ENCODE data around the gene DES. TPM values are rescaled to one million over a fixed set of nuclear protein-coding genes. Genes with fewer than 3 reads are reported as not detected.
A peak's percentile ranks its signal among the peaks of the same experiment; 100 is the strongest.

DES gene
- total RNA-seq, 1 donor from 2014 or later = not detected

DNA sequence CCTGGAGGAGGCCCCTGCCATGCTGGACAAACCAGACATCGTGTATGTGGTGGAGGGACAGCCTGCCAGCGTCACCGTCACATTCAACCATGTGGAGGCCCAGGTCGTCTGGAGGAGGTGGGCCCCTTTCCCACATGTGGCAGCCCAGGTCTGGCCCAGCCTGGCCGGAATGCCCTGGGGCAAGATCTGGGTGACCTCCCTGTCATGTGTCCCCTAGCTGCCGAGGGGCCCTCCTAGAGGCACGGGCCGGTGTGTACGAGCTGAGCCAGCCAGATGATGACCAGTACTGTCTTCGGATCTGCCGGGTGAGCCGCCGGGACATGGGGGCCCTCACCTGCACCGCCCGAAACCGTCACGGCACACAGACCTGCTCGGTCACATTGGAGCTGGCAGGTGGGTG lies 55.3 kb downstream of the DES start:
- Histone ChIP-seq H3K27me3 (ENCODE audit: control insufficient read depth, insufficient read depth, low read length) (no peaks in the 10 kb centered on the region), H3K4me3 (ENCODE audit: low read depth, low read length) (no peak overlapping the region), H3K36me3 (ENCODE audit: control insufficient read depth, insufficient read depth, low read length) (peaks cover 4% of the 10 kb centered on the region)
- FAIRE-seq (no peak), DNase-seq (ENCODE audit: low read depth) (no peak)
- no peak for TF ChIP-seq CTCF (IDR thresholded peaks at IDR 0.05; ENCODE audit: insufficient read depth, low read length, severe bottlenecking)

- FAIRE-seq (no peak), DNase-seq (ENCODE audit: low read depth) (no peak)
- TF ChIP-seq CTCF (IDR thresholded peaks at IDR 0.05; ENCODE audit: insufficient read depth, low read length, severe bottlenecking) = no peak
- H3K36me3 ChIP-seq (ENCODE audit: control insufficient read depth, insufficient read depth, low read length) = peaks cover 4% of the 10 kb centered on the region
- no peak overlapping the region for H3K4me3 ChIP-seq (ENCODE audit: low read depth, low read length)
- H3K27me3 ChIP-seq (ENCODE audit: control insufficient read depth, insufficient read depth, low read length) = peaks cover 2% of the 10 kb centered on the region
Measured at GRCh38 chr2:219474285-219475060, 56.3 kb downstream of the DES start.

GRCh38 chr2:219475278-219475677 lies 57.1 kb downstream of the DES start:
- FAIRE-seq (no peak), DNase-seq (ENCODE audit: low read depth) (no peak)
- no peak for TF ChIP-seq CTCF (IDR thresholded peaks at IDR 0.05; ENCODE audit: insufficient read depth, low read length, severe bottlenecking)
- Histone ChIP-seq H3K4me3 (ENCODE audit: low read depth, low read length) (no peak overlapping the region), H3K27me3 (ENCODE audit: control insufficient read depth, insufficient read depth, low read length) (peaks cover 2% of the 10 kb centered on the region), H3K36me3 (ENCODE audit: control insufficient read depth, insufficient read depth, low read length) (peaks cover 4% of the 10 kb centered on the region)

GRCh38 chr2:219475697-219476651 lies 57.8 kb downstream of the DES start:
- H3K4me3 ChIP-seq (ENCODE audit: low read depth, low read length) = no peak overlapping the region
- peak; percentile 93 for TF ChIP-seq CTCF (IDR thresholded peaks at IDR 0.05; ENCODE audit: insufficient read depth, low read length, severe bottlenecking)
- peaks cover 2% of the 10 kb centered on the region for H3K27me3 ChIP-seq (ENCODE audit: control insufficient read depth, insufficient read depth, low read length)
- FAIRE-seq (no peak), DNase-seq (ENCODE audit: low read depth) (peak; percentile 43)
- H3K36me3 ChIP-seq (ENCODE audit: control insufficient read depth, insufficient read depth, low read length) = peaks cover 4% of the 10 kb centered on the region

Other genes starting within 250 kb of the DES start
- 1.3 and 1.9 TPM in 2 replicates for gene SLC23A3, start 248.3 kb upstream of the DES start, total RNA-seq
- 44.2 and 54.5 TPM in 2 replicates for gene CNPPD1, start 241.5 kb upstream of the DES start, total RNA-seq
- 57.4 and 110 TPM in 2 replicates for gene RETREG2, start 240.1 kb upstream of the DES start, total RNA-seq
- gene ZFAND2B, start 211.6 kb upstream of the DES start, total RNA-seq = 55.4 and 59.8 TPM in 2 replicates
- gene ABCB6, start 199.4 kb upstream of the DES start, total RNA-seq = 40.2 and 46.1 TPM in 2 replicates
- gene ATG9A, start 188.7 kb upstream of the DES start, total RNA-seq = 26.3 and 36.4 TPM in 2 replicates
- 46.3 and 48.9 TPM in 2 replicates for gene ANKZF1, start 188.6 kb upstream of the DES start, total RNA-seq
- 3.7 and 4.7 TPM in 2 replicates for gene GLB1L, start 172.9 kb upstream of the DES start, total RNA-seq
- 48.3 and 50.8 TPM in 2 replicates for gene STK16, start 172.9 kb upstream of the DES start, total RNA-seq
- not detected in 2 replicates for gene TUBA4B, start 165.1 kb upstream of the DES start, total RNA-seq
- gene TUBA4A, start 164.5 kb upstream of the DES start, total RNA-seq = 47.9 and 68.7 TPM in 2 replicates
- 57.6 and 60.0 TPM in 2 replicates for gene DNAJB2, start 139.0 kb upstream of the DES start, total RNA-seq
- gene PTPRN, start 109.0 kb upstream of the DES start, total RNA-seq = 0.13 and 1.3 TPM in 2 replicates
- gene RESP18, start 85.6 kb upstream of the DES start, total RNA-seq = not detected in 2 replicates
- gene DNPEP, start 30.5 kb upstream of the DES start, total RNA-seq = 50.8 and 60.4 TPM in 2 replicates
- gene SPEG, start 16.5 kb downstream of the DES start, total RNA-seq = 1.8 and 2.4 TPM in 2 replicates
- gene GMPPA, start 80.5 kb downstream of the DES start, total RNA-seq = 40.3 and 49.0 TPM in 2 replicates
- under 0.01 and 0.53 TPM in 2 replicates for gene ASIC4, start 96.1 kb downstream of the DES start, total RNA-seq
- 52.7 and 85.5 TPM in 2 replicates for gene CHPF, start 125.4 kb downstream of the DES start, total RNA-seq
- under 0.01 and 0.13 TPM in 2 replicates for gene TMEM198, start 125.7 kb downstream of the DES start, total RNA-seq
- 9.2 and 15.2 TPM in 2 replicates for gene OBSL1, start 153.2 kb downstream of the DES start, total RNA-seq
- gene INHA, start 153.9 kb downstream of the DES start, total RNA-seq = under 0.01 and 0.13 TPM in 2 replicates
- gene STK11IP, start 179.5 kb downstream of the DES start, total RNA-seq = 11.3 and 16.9 TPM in 2 replicates
- gene SLC4A3, start 209.3 kb downstream of the DES start, total RNA-seq = 1.6 and 3.6 TPM in 2 replicates